Nephron progenitor cell (in vitro differentiated cells): ENCODE results near the gene SFXN1.

ENCODE experiments used
- DNase-seq: peaks from one replicate; pipeline ENCODE4 v3.0.0; 2021
- H3K27ac Mint-ChIP-seq: 2 replicates; pipeline ENCODE4 v1.8.0; 2021; ENCODE audit warnings: mild to moderate bottlenecking, moderate library complexity, mixed read lengths
- H3K27me3 Mint-ChIP-seq: 2 replicates; pipeline ENCODE4 v1.8.0; 2021; ENCODE audit warnings: mild to moderate bottlenecking, low read depth, mixed read lengths; ENCODE audit not compliant: poor library complexity
- H3K36me3 Mint-ChIP-seq: 2 replicates; pipeline ENCODE4 v1.8.0; 2021; ENCODE audit warnings: low read depth, mixed read lengths
- H3K4me1 Mint-ChIP-seq: 2 replicates; pipeline ENCODE4 v1.8.0; 2021; ENCODE audit warnings: mixed read lengths
- H3K4me3 Mint-ChIP-seq: 2 replicates; pipeline ENCODE4 v1.8.0; 2021; ENCODE audit warnings: mild to moderate bottlenecking, moderate library complexity, mixed read lengths
- H3K9me3 Mint-ChIP-seq: 2 replicates; pipeline ENCODE4 v1.8.0; 2021; ENCODE audit warnings: mild to moderate bottlenecking, moderate library complexity, mixed read lengths
- TF ChIP-seq, protein P1 (sequence below): fragments of 200-600 bp; sonication (generic); IDR thresholded peaks from 2 replicates; pipeline ENCODE4 v1.5.0; 2021; ENCODE audit warnings: antibody characterized with exemption

Gene SFXN1

GRCh38 chr5:175484829-175485228 is 6.5 kb downstream of the SFXN1 start:
- peaks cover 55% of the 10 kb centered on the region for H3K9me3 Mint-ChIP-seq
- DNase-seq: no peak
- H3K4me3 Mint-ChIP-seq: no peak overlapping the region
- no peak overlapping the region for H3K27ac Mint-ChIP-seq
- peaks cover 99% of the 10 kb centered on the region for H3K36me3 Mint-ChIP-seq
- TF ChIP-seq, protein P1, sequence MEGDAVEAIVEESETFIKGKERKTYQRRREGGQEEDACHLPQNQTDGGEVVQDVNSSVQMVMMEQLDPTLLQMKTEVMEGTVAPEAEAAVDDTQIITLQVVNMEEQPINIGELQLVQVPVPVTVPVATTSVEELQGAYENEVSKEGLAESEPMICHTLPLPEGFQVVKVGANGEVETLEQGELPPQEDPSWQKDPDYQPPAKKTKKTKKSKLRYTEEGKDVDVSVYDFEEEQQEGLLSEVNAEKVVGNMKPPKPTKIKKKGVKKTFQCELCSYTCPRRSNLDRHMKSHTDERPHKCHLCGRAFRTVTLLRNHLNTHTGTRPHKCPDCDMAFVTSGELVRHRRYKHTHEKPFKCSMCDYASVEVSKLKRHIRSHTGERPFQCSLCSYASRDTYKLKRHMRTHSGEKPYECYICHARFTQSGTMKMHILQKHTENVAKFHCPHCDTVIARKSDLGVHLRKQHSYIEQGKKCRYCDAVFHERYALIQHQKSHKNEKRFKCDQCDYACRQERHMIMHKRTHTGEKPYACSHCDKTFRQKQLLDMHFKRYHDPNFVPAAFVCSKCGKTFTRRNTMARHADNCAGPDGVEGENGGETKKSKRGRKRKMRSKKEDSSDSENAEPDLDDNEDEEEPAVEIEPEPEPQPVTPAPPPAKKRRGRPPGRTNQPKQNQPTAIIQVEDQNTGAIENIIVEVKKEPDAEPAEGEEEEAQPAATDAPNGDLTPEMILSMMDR: no peak
- H3K4me1 Mint-ChIP-seq: peaks cover 19% of the 10 kb centered on the region
- peaks cover 6% of the 10 kb centered on the region for H3K27me3 Mint-ChIP-seq

GRCh38 chr5:175485631-175486030 is 7.3 kb downstream of the SFXN1 start:
- Mint-ChIP-seq H3K36me3 (peaks cover 99% of the 10 kb centered on the region), H3K4me3 (no peak overlapping the region), H3K9me3 (peaks cover 57% of the 10 kb centered on the region), H3K4me1 (peaks cover 11% of the 10 kb centered on the region), H3K27me3 (peaks cover 6% of the 10 kb centered on the region), H3K27ac (no peak overlapping the region)
- no peak for DNase-seq
- TF ChIP-seq, protein P1: no peak

GRCh38 chr5:175487514-175488222 is 9.3 kb downstream of the SFXN1 start:
- H3K27ac Mint-ChIP-seq: peak overlapping the region; percentile 21
- no peak overlapping the region for H3K4me3 Mint-ChIP-seq
- peaks cover 97% of the 10 kb centered on the region for H3K36me3 Mint-ChIP-seq
- H3K27me3 Mint-ChIP-seq: peaks cover 3% of the 10 kb centered on the region
- TF ChIP-seq, protein P1: no peak
- peaks cover 8% of the 10 kb centered on the region for H3K4me1 Mint-ChIP-seq
- DNase-seq: no peak
- peaks cover 51% of the 10 kb centered on the region for H3K9me3 Mint-ChIP-seq

GRCh38 chr5:175489693-175490443 is 11.5 kb downstream of the SFXN1 start:
- Mint-ChIP-seq H3K27me3 (no peaks in the 10 kb centered on the region), H3K4me3 (no peak overlapping the region), H3K36me3 (peaks cover 97% of the 10 kb centered on the region), H3K4me1 (no peaks in the 10 kb centered on the region), H3K9me3 (peaks cover 32% of the 10 kb centered on the region), H3K27ac (no peak overlapping the region)
- DNase-seq: no peak
- TF ChIP-seq, protein P1: no peak

GRCh38 chr5:175491223-175491622 is 12.9 kb downstream of the SFXN1 start:
- no peaks in the 10 kb centered on the region for H3K4me1 Mint-ChIP-seq
- H3K36me3 Mint-ChIP-seq: peaks cover 92% of the 10 kb centered on the region
- no peaks in the 10 kb centered on the region for H3K27me3 Mint-ChIP-seq
- H3K4me3 Mint-ChIP-seq: no peak overlapping the region
- peaks cover 25% of the 10 kb centered on the region for H3K9me3 Mint-ChIP-seq
- TF ChIP-seq, protein P1: no peak
- no peak for DNase-seq
- H3K27ac Mint-ChIP-seq: no peak overlapping the region
